ENCODE data around the gene RCOR1.

DNA sequence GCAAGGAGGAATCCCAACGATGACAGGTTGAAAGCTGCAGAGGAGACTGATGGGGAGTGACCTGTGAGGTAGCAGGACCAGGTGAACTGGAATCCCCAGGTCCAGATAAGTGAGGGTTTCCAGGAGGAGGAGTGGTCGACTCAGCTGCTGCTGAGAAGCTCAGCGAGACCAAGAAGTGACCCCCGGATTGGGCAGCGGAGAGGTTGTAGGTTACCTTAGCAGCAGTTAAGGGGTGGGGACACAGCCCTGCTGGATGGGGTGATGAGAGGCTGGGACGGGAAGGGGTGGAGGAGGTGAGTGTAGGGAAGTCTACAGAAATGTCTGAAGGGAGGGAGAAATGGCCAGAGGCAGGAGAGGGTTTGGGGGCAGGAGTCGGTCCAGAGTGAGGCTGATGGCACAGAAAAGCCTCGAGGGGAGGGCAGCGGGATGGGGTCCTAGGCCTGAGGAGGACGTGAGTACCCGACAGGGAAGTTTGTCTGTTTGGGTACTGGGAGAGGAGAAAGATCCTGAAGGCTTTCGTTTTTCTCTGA, 2.6 kb upstream of the RCOR1 start:
- TF ChIP-seq POLR2A (IDR thresholded peaks at IDR 0.05) (no peak), POLR2AphosphoS5 (IDR thresholded peaks at IDR 0.05) (no peak), EP300 (IDR thresholded peaks at IDR 0.05) (no peak)
- TF ChIP-seq, protein P1, sequence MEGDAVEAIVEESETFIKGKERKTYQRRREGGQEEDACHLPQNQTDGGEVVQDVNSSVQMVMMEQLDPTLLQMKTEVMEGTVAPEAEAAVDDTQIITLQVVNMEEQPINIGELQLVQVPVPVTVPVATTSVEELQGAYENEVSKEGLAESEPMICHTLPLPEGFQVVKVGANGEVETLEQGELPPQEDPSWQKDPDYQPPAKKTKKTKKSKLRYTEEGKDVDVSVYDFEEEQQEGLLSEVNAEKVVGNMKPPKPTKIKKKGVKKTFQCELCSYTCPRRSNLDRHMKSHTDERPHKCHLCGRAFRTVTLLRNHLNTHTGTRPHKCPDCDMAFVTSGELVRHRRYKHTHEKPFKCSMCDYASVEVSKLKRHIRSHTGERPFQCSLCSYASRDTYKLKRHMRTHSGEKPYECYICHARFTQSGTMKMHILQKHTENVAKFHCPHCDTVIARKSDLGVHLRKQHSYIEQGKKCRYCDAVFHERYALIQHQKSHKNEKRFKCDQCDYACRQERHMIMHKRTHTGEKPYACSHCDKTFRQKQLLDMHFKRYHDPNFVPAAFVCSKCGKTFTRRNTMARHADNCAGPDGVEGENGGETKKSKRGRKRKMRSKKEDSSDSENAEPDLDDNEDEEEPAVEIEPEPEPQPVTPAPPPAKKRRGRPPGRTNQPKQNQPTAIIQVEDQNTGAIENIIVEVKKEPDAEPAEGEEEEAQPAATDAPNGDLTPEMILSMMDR (IDR thresholded peaks at IDR 0.05): no peak

Data from upper lobe of left lung (tissue), 4 donors.